H9 (cell line): ENCODE data around the gene WT1. TPM values are rescaled to one million over a fixed set of nuclear protein-coding genes. Genes with fewer than 3 reads are reported as not detected.

Experiments used
- DNase-seq: peaks from one replicate; pipeline ENCODE4 v3.0.0-alpha.2; 2017
- H2AFZ ChIP-seq: one replicate; pipeline ENCODE4 v1.6.1; 2013; ENCODE audit warnings: mild to moderate bottlenecking, low read length, control low read depth, moderate library complexity
- H2AK5ac ChIP-seq: 2 replicates; pipeline ENCODE4 v1.6.1; 2013; ENCODE audit warnings: low read length, control low read depth, mixed read lengths; ENCODE audit not compliant: insufficient read length
- H2BK120ac ChIP-seq: one replicate; pipeline ENCODE4 v1.6.1; 2013; ENCODE audit warnings: low read depth, mild to moderate bottlenecking, low read length, control low read depth, inconsistent platforms; ENCODE audit not compliant: poor library complexity, severe bottlenecking
- H2BK12ac ChIP-seq: 2 replicates; pipeline ENCODE4 v1.6.1; 2013; ENCODE audit warnings: low read length, control low read depth, mixed read lengths, low read depth; ENCODE audit not compliant: insufficient read length
- H2BK15ac ChIP-seq: 2 replicates; pipeline ENCODE4 v1.6.1; 2013; ENCODE audit warnings: low read depth, low read length, control low read depth
- H2BK20ac ChIP-seq: one replicate; pipeline ENCODE4 v1.6.1; 2013; ENCODE audit warnings: low read depth, mild to moderate bottlenecking, low read length, control low read depth, inconsistent platforms; ENCODE audit not compliant: poor library complexity, severe bottlenecking
- H2BK5ac ChIP-seq: 2 replicates; pipeline ENCODE4 v1.6.1; 2013; ENCODE audit warnings: low read length, control low read depth, mixed read lengths; ENCODE audit not compliant: insufficient read length
- H3K14ac ChIP-seq: 2 replicates; pipeline ENCODE4 v1.6.1; 2013; ENCODE audit warnings: low read length, control low read depth; ENCODE audit not compliant: insufficient read depth
- H3K18ac ChIP-seq: 2 replicates; pipeline ENCODE4 v1.6.1; 2013; ENCODE audit warnings: low read depth, mild to moderate bottlenecking, mixed read lengths, low read length, control low read depth; ENCODE audit not compliant: insufficient read length
- H3K23ac ChIP-seq: 2 replicates; pipeline ENCODE4 v1.6.1; 2013; ENCODE audit warnings: low read length, control low read depth, mixed read lengths, low read depth; ENCODE audit not compliant: insufficient read length
- H3K23me2 ChIP-seq: 2 replicates; pipeline ENCODE4 v1.6.1; 2013; ENCODE audit warnings: low read depth, mild to moderate bottlenecking, mixed read lengths, low read length, control low read depth; ENCODE audit not compliant: insufficient read length, poor library complexity, severe bottlenecking
- H3K27ac ChIP-seq: 2 replicates; pipeline ENCODE4 v1.5.1; 2013; ENCODE audit warnings: low read length, control low read depth, mixed read lengths, low read depth; ENCODE audit not compliant: insufficient read length
- H3K27me3 ChIP-seq: 2 replicates; pipeline ENCODE4 v1.6.1; 2013; ENCODE audit warnings: low read length, control low read depth, inconsistent platforms; ENCODE audit not compliant: insufficient read depth
- H3K4ac ChIP-seq: 2 replicates; pipeline ENCODE4 v1.6.1; 2013; ENCODE audit warnings: low read depth, mild to moderate bottlenecking, control low read depth, inconsistent platforms, low read length, moderate library complexity
- H3K4me1 ChIP-seq: 2 replicates; pipeline ENCODE4 v1.6.1; 2013; ENCODE audit warnings: low read length, control low read depth, inconsistent platforms; ENCODE audit not compliant: insufficient read depth
- H3K4me2 ChIP-seq: 2 replicates; pipeline ENCODE4 v1.6.1; 2013; ENCODE audit warnings: low read length, control low read depth, mixed read lengths; ENCODE audit not compliant: insufficient read length, insufficient read depth
- H3K56ac ChIP-seq: 2 replicates; pipeline ENCODE4 v1.6.1; 2013; ENCODE audit warnings: low read depth, mild to moderate bottlenecking, mixed read lengths, low read length, control low read depth; ENCODE audit not compliant: insufficient read length
- H3K79me1 ChIP-seq: 2 replicates; pipeline ENCODE4 v1.6.1; 2013; ENCODE audit warnings: low read depth, mild to moderate bottlenecking, moderate library complexity, low read length, control low read depth, inconsistent platforms; ENCODE audit not compliant: insufficient read depth, poor library complexity, severe bottlenecking
- H3K79me2 ChIP-seq: 2 replicates; pipeline ENCODE4 v1.6.1; 2013; ENCODE audit warnings: low read length, control low read depth, inconsistent platforms; ENCODE audit not compliant: insufficient read depth
- H3K9ac ChIP-seq: 2 replicates; pipeline ENCODE4 v1.6.1; 2013; ENCODE audit warnings: low read length, control low read depth, mixed read lengths; ENCODE audit not compliant: insufficient read length; ENCODE audit errors: extremely low read depth
- H3K9me3 ChIP-seq: one replicate; pipeline ENCODE4 v1.6.1; 2013; ENCODE audit warnings: low read depth, low read length, inconsistent platforms; ENCODE audit not compliant: control insufficient read depth
- H3T11ph ChIP-seq: one replicate; pipeline ENCODE4 v1.6.1; 2013; ENCODE audit warnings: mild to moderate bottlenecking, low read length, control low read depth, inconsistent platforms
- H4K20me1 ChIP-seq: one replicate; pipeline ENCODE4 v1.6.1; 2013; ENCODE audit not compliant: control insufficient read depth, insufficient read length, insufficient read depth
- H4K5ac ChIP-seq: 2 replicates; pipeline ENCODE4 v1.6.1; 2013; ENCODE audit warnings: low read depth, mild to moderate bottlenecking, mixed read lengths, low read length, control low read depth; ENCODE audit not compliant: insufficient read length
- H4K8ac ChIP-seq: replicated peaks from 2 replicates; pipeline ENCODE4 v1.6.1; 2013; ENCODE audit warnings: low read length, control low read depth, mixed read lengths, low read depth; ENCODE audit not compliant: insufficient read length
- H4K91ac ChIP-seq: 2 replicates; pipeline ENCODE4 v1.6.1; 2013; ENCODE audit warnings: low read depth, mild to moderate bottlenecking, moderate library complexity, mixed read lengths, low read length, control low read depth; ENCODE audit not compliant: insufficient read length
- H3K27ac Mint-ChIP-seq, 3 experiments: 2 replicates in 2 of 3; 3 replicates in 1 of 3; pipeline ENCODE4 v1.8.0; 2020 to 2021; ENCODE audit warnings: mixed read lengths in 3 of 3, mild to moderate bottlenecking in 1 of 3, moderate library complexity in 1 of 3
- H3K27me3 Mint-ChIP-seq: 2 replicates; pipeline ENCODE4 v1.8.0; 2021; ENCODE audit warnings: low read depth, mild to moderate bottlenecking, moderate library complexity, mixed read lengths
- H3K36me3 Mint-ChIP-seq, 3 experiments: 2 replicates in 2 of 3; 3 replicates in 1 of 3; pipeline ENCODE4 v1.8.0; 2020 to 2021; ENCODE audit warnings: low read depth in 3 of 3, mixed read lengths in 3 of 3; ENCODE audit not compliant: insufficient read depth in 1 of 3
- H3K4me1 Mint-ChIP-seq, 2 experiments: 2 replicates each; pipeline ENCODE4 v1.8.0; 2020; ENCODE audit warnings: mixed read lengths in 2 of 2
- H3K4me3 Mint-ChIP-seq, 2 experiments: 2 replicates in 1 of 2; 3 replicates in 1 of 2; pipeline ENCODE4 v1.8.0; 2020 to 2021; ENCODE audit warnings: mild to moderate bottlenecking in 2 of 2, mixed read lengths in 2 of 2, moderate library complexity in 1 of 2
- H3K9me3 Mint-ChIP-seq, 2 experiments: 2 replicates in 1 of 2; 3 replicates in 1 of 2; pipeline ENCODE4 v1.8.0; 2020; ENCODE audit warnings: mild to moderate bottlenecking in 2 of 2, mixed read lengths in 2 of 2, moderate library complexity in 1 of 2
- CTCF ChIP-seq: fragments of 200-600 bp; sonication (generic); conservative IDR thresholded peaks from 3 replicates; pipeline ENCODE4 v1.8.0; 2021; ENCODE audit warnings: antibody characterized with exemption, mild to moderate bottlenecking
- WGBS: extraction: QIAGEN DNeasy Blood & Tissue Kit; methylation state at CpG from one replicate; pipeline ENCODE4 v1.1.7; 2013; ENCODE audit warnings: missing lambda C conversion rate, low lambda C conversion rate, mixed read lengths; ENCODE audit not compliant: insufficient read length; ENCODE audit errors: extremely low coverage; 5-methylcytosine and 5-hydroxymethylcytosine counted together
- total RNA-seq: library from RNA; stranded (reverse); gene quantifications from 2 replicates; pipeline ENCODE4 v1.2.1, GENCODE V29; 2021

The WT1 gene
- total RNA-seq, 1 experiment from 2014 or later = 0.20 TPM

GRCh38 chr11:32387411-32387810, 47.9 kb downstream of the WT1 start:
- peaks cover 3 to 8% of the 10 kb centered on the region in 2 experiments for H3K4me1 Mint-ChIP-seq
- H3K79me2 ChIP-seq = no peaks in the 10 kb centered on the region
- no peak overlapping the region for H2BK15ac ChIP-seq
- H4K8ac ChIP-seq = no peak overlapping the region
- no peak overlapping the region for H2AFZ ChIP-seq
- H4K5ac ChIP-seq = no peak overlapping the region
- no peaks in the 10 kb centered on the region for H3K23me2 ChIP-seq
- no peak for TF ChIP-seq CTCF
- no peak overlapping the region for H2AK5ac ChIP-seq
- no peak overlapping the region for H2BK5ac ChIP-seq
- H3K9me3 ChIP-seq = no peaks in the 10 kb centered on the region
- no peak overlapping the region for H3K27ac Mint-ChIP-seq
- H3K27me3 ChIP-seq = no peaks in the 10 kb centered on the region
- H2BK120ac ChIP-seq = no peak overlapping the region
- no peak overlapping the region for H3K14ac ChIP-seq
- H3K36me3 Mint-ChIP-seq = no peaks in the 10 kb centered on the region
- H3K18ac ChIP-seq = no peak overlapping the region
- H4K91ac ChIP-seq = no peak overlapping the region
- no peaks in the 10 kb centered on the region for H3K4me1 ChIP-seq
- WGBS = no CpG with 5 or more reads among the region's 4 CpGs
- H3K4ac ChIP-seq = no peak overlapping the region
- no peak overlapping the region for H3K27ac ChIP-seq
- no peak overlapping the region for H3T11ph ChIP-seq
- no peak overlapping the region for H2BK20ac ChIP-seq
- H3K79me1 ChIP-seq = no peaks in the 10 kb centered on the region
- DNase-seq = no peak
- no peak overlapping the region for H2BK12ac ChIP-seq
- no peak overlapping the region for H3K23ac ChIP-seq
- H3K56ac ChIP-seq = no peak overlapping the region
- no peak overlapping the region for H3K4me3 Mint-ChIP-seq
- peaks cover 5% of the 10 kb centered on the region for H3K27me3 Mint-ChIP-seq
- H3K9me3 Mint-ChIP-seq = no peaks in the 10 kb centered on the region
- no peaks in the 10 kb centered on the region for H4K20me1 ChIP-seq
- H3K9ac ChIP-seq = no peak overlapping the region
- H3K4me2 ChIP-seq = no peak overlapping the region
